ENCODE results near the gene BARHL1. TPM values are rescaled to one million over a fixed set of nuclear protein-coding genes. Genes with fewer than 3 reads are reported as not detected.
"Not testable (repeated sequence)": the region's sequence is repeated elsewhere in the genome, so short reads cannot be mapped to it uniquely, and the experiment has no call there.

Gene BARHL1
- total RNA-seq, 2 donors from 2014 or later = not detected

DNA sequence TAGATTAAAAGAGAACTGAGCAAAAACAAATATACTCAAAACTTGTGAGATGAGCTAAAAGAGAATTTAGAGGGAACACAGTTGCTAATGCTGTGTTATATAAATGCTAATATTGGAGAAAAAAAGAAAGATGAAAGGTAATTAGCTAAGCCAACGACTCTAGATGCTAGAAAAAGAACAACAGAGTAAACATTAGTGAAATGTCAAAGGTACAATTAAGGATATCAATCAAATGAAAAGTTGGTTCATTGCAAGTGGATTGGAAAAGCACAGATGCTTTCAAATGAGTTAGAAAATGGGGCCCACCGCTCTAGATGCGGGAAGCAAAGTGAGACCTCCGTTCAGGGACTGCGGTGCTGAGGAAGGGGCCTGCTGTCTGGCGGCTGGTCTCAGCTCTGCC is 17.9 kb upstream of the BARHL1 start:
- H3K27ac Mint-ChIP-seq = no peak overlapping the region

DNA sequence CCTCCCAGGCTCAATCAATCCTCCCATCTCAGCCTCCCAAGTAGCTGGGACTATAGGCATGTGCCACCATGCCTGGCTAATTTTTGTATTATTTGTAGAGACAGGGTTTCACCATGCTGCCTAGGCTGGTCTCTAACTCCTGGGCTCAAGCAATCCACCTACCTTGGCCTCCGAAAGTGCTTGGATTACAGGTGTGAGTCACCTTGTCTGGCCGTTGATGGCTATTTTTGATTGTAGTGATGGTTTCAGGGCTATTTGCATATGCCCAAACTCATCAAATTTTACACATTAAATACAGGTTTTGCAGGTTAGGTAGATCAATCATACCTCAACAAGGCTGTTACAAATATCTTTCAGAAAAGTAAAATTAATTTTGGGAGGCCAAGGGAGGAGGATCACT is 13.6 kb upstream of the BARHL1 start:
- DNase-seq; H3K4me3 Mint-ChIP-seq; H3K27ac Mint-ChIP-seq; H3K9me3 Mint-ChIP-seq; H3K36me3 Mint-ChIP-seq (ENCODE audit: insufficient read depth in 2 of 2); H3K4me1 Mint-ChIP-seq (ENCODE audit: low read depth); ATAC-seq (replicated peaks in 1 of 2): not testable (repeated sequence)
- peaks cover 12% of the 10 kb centered on the region for H3K27me3 Mint-ChIP-seq (ENCODE audit: low read depth)

More for the DNA sequence above, 17.9 kb upstream of the BARHL1 start:
- ATAC-seq (replicated peaks in 1 of 2) (no peak), DNase-seq (no peak)
- H3K4me1 Mint-ChIP-seq (ENCODE audit: low read depth) = no peaks in the 10 kb centered on the region
- H3K36me3 Mint-ChIP-seq (ENCODE audit: insufficient read depth in 2 of 2) = peaks cover 0 to 2% of the 10 kb centered on the region in 2 donors
- no peaks in the 10 kb centered on the region for H3K9me3 Mint-ChIP-seq
- H3K27me3 Mint-ChIP-seq (ENCODE audit: low read depth) = peaks cover 26% of the 10 kb centered on the region
- H3K4me3 Mint-ChIP-seq = no peak overlapping the region

- H3K27ac Mint-ChIP-seq = no peak overlapping the region
- no peak overlapping the region for H3K4me3 Mint-ChIP-seq
- peaks cover 34% of the 10 kb centered on the region for H3K27me3 Mint-ChIP-seq (ENCODE audit: low read depth)
- DNase-seq (no peak), ATAC-seq (replicated peaks in 1 of 2) (no peak)
- H3K4me1 Mint-ChIP-seq (ENCODE audit: low read depth) = no peaks in the 10 kb centered on the region
- no peaks in the 10 kb centered on the region for H3K9me3 Mint-ChIP-seq
- no peaks in the 10 kb centered on the region for H3K36me3 Mint-ChIP-seq (ENCODE audit: insufficient read depth in 2 of 2)
Measured at GRCh38 chr9:132571806-132572600, 10.4 kb upstream of the BARHL1 start.

DNA sequence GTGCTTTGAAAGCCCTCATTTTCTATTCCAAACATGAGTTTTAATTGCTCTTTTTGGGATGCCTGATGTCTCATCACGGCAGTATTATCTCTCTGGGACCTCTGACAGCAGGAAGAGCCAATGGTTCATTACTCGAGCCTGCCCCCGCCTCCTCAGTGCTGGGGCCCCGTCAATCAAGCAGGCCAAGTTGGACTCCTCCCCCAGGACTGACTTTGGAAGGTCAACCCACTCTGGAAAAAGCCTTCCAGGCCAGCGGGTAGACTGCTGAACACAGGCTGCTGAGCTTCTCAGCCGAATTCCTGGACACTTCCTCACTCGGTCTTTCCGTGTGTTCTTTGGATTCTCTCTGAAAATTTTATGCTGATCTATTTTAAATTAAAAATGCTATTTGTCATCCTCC is 9.5 kb upstream of the BARHL1 start:
- Mint-ChIP-seq H3K27me3 (ENCODE audit: low read depth) (peaks cover 43% of the 10 kb centered on the region), H3K4me1 (ENCODE audit: low read depth) (no peaks in the 10 kb centered on the region), H3K36me3 (ENCODE audit: insufficient read depth in 2 of 2) (no peaks in the 10 kb centered on the region), H3K27ac (no peak overlapping the region), H3K9me3 (no peaks in the 10 kb centered on the region), H3K4me3 (no peak overlapping the region)
- no peak for ATAC-seq (replicated peaks in 1 of 2)
- DNase-seq = no peak

DNA sequence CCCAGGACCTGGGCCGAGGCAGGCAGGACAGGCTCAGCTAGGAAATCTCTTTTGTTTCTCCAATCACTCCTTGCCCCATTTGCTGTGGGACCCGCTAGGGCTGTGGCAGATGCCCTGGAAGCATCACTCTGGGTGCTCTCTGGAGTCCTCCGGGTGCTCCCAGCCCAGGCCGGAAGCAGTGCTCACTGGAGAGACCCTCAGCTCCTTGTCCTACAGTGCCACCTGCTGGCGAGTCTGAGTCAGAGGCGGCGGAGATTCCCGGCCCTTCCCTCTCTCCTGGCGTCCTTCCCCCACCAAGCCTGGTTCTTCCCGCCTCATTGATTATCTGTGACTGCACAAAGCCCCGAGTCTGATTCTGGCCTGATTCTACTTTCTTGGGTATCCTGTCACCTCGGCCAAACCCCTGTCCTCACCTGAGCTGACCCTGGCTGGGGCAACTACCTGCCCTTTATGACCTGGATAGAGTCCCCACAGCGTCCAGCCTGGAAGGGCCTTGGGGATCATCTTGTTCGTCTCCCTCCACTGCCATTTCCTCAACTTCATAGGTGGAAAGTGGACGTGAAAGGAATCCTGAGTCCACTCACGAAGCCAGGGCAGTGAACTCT is 7.3 kb upstream of the BARHL1 start:
- DNase-seq (peak; percentile 65 to 67), ATAC-seq (replicated peaks in 1 of 2) (peak; percentile 73 to 77)
- no peak overlapping the region for H3K4me3 Mint-ChIP-seq
- no peaks in the 10 kb centered on the region for H3K4me1 Mint-ChIP-seq (ENCODE audit: low read depth)
- H3K9me3 Mint-ChIP-seq = no peaks in the 10 kb centered on the region
- H3K27ac Mint-ChIP-seq = no peak overlapping the region
- H3K36me3 Mint-ChIP-seq (ENCODE audit: insufficient read depth in 2 of 2) = peaks cover 0 to 2% of the 10 kb centered on the region in 2 donors
- peaks cover 64% of the 10 kb centered on the region for H3K27me3 Mint-ChIP-seq (ENCODE audit: low read depth)

- H3K27me3 Mint-ChIP-seq (ENCODE audit: low read depth) = peaks cover 66% of the 10 kb centered on the region
- no peaks in the 10 kb centered on the region for H3K9me3 Mint-ChIP-seq
- ATAC-seq (replicated peaks in 1 of 2) = no peak
- H3K27ac Mint-ChIP-seq = no peak overlapping the region
- DNase-seq = no peak
- peaks cover 0 to 2% of the 10 kb centered on the region in 2 donors for H3K36me3 Mint-ChIP-seq (ENCODE audit: insufficient read depth in 2 of 2)
- H3K4me1 Mint-ChIP-seq (ENCODE audit: low read depth) = no peaks in the 10 kb centered on the region
- H3K4me3 Mint-ChIP-seq = no peak overlapping the region
Measured at GRCh38 chr9:132575811-132576210, 6.6 kb upstream of the BARHL1 start.

DNA sequence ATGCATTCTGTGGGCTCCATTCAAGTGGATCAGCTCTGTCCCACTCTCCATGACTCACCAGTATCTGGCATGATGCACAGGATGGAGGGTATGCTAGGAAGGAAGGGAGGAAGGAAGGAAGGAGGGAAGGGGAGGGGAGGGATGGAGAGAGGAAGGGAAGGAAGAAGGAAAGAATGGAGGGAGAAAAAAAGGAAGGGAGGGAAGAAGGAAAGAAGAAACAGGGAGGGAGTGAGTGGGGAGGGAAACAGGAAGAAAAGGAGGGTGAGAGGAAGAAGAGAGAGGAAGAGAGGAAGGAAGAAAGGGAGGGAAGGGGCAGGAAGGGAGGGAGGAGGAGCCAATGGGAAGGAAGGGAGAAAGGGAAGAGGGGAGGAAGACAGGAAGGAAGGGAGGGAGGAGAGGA is 5.3 kb upstream of the BARHL1 start:
- Mint-ChIP-seq H3K27ac (no peak overlapping the region), H3K36me3 (ENCODE audit: insufficient read depth in 2 of 2) (peaks cover 0 to 5% of the 10 kb centered on the region in 2 donors), H3K4me3 (no peak overlapping the region), H3K9me3 (no peaks in the 10 kb centered on the region), H3K4me1 (ENCODE audit: low read depth) (peaks cover 6% of the 10 kb centered on the region), H3K27me3 (ENCODE audit: low read depth) (peaks cover 80% of the 10 kb centered on the region)
- no peak for ATAC-seq (replicated peaks in 1 of 2)
- no peak for DNase-seq

DNA sequence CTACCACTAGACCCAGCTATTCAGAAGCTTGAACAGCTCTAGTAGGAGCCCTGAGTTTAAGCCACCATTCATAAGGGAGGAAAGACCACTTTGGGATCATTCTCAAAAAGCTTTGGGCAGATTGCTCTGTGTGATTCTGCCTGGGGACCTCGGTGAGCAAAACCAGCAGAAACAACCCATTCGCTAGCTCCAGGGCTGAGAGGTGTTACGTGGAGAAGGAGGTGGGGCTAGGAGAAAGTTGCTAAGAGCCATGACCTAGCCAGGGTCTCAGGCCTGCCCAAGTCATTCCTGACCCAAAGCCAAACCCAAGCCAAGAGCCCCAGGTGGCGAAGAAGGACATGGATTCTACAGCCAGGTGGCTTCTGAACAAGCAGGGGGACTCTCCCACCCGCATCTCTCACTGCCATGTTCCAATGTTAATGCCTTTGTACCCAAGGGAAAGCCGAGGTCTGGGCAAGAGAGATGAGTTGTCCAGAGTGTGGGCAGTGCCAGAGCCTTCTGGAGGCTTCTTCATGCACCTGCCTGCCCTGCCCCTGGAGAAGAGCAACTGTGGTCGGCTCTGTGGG is 4.0 kb upstream of the BARHL1 start:
- H3K27ac Mint-ChIP-seq = no peak overlapping the region
- H3K36me3 Mint-ChIP-seq (ENCODE audit: insufficient read depth in 2 of 2) = peaks cover 0 to 5% of the 10 kb centered on the region in 2 donors
- no peak for ATAC-seq (replicated peaks in 1 of 2)
- H3K27me3 Mint-ChIP-seq (ENCODE audit: low read depth) = peaks cover 82% of the 10 kb centered on the region
- H3K4me1 Mint-ChIP-seq (ENCODE audit: low read depth) = peaks cover 6% of the 10 kb centered on the region
- no peak overlapping the region for H3K4me3 Mint-ChIP-seq
- DNase-seq = no peak
- no peaks in the 10 kb centered on the region for H3K9me3 Mint-ChIP-seq

DNA sequence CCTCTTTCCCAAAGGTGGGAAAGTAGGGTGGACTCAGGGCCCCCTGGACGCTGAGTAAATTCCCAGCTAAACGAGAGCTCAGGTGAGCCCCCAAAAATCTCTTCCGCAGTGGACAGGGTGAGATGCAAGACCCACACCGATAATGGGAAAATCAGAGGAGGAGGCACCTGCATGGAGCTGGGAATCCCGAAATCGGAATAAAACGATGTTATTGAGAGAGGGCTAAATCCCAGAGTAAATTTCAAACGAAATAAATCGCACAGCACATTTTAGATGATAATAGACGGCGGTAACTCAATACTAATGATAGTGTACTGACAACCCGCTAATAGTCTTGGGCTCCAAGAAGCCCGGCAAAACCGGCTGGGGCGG is 3.0 kb upstream of the BARHL1 start:
- Mint-ChIP-seq H3K27me3 (ENCODE audit: low read depth) (peaks cover 88% of the 10 kb centered on the region), H3K4me1 (ENCODE audit: low read depth) (peaks cover 6% of the 10 kb centered on the region), H3K9me3 (no peaks in the 10 kb centered on the region), H3K36me3 (ENCODE audit: insufficient read depth in 2 of 2) (peaks cover 0 to 5% of the 10 kb centered on the region in 2 donors), H3K27ac (no peak overlapping the region), H3K4me3 (no peak overlapping the region)
- no peak for DNase-seq
- no peak for ATAC-seq (replicated peaks in 1 of 2)

GRCh38 chr9:132582786-132583583 is 579 bp downstream of the BARHL1 start:
- DNase-seq (no peak), ATAC-seq (replicated peaks in 1 of 2) (no peak)
- Mint-ChIP-seq H3K4me3 (no peak overlapping the region), H3K9me3 (no peaks in the 10 kb centered on the region), H3K4me1 (ENCODE audit: low read depth) (peaks cover 14% of the 10 kb centered on the region), H3K27me3 (ENCODE audit: low read depth) (peaks cover 87% of the 10 kb centered on the region), H3K27ac (no peak overlapping the region), H3K36me3 (ENCODE audit: insufficient read depth in 2 of 2) (peaks cover 0 to 5% of the 10 kb centered on the region in 2 donors)

DNA sequence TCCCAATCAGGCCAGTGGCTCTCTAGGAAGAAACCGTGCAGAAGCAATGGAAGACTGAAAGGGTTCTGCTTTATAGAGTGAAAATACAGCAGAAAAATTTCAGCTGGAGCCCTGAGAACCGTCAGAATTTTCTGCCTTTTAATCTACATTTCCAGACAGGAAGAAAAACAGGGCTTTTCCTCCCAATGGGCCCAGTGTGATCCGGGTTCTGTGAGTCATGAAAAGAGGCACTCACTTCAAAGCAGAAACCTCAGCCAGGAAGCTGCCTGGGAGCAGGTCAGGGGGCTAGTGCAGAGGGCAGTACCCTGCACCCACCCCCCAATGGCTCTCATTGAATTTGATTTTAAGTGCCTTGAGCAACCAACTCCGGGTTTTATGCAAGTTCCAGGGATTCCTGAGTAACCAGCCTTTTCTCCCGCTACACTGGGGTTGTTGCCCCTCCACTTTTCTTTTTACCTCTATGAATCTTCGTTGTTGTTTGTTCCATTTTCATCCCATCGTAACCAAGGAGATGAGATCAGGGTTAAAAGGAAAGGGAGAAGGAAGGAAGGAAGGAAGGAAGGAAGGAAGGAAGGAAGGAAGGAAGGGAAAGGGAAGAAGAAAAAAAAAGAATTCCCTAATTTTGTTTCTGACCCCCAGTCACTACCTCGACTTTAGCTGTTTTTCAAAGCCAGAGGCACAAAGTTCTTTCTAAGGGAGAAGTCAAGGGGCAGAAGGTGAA is 1.3 kb downstream of the BARHL1 start:
- no peak overlapping the region for H3K27ac Mint-ChIP-seq
- peaks cover 19% of the 10 kb centered on the region for H3K4me1 Mint-ChIP-seq (ENCODE audit: low read depth)
- no peaks in the 10 kb centered on the region for H3K9me3 Mint-ChIP-seq
- DNase-seq = no peak
- no peak for ATAC-seq (replicated peaks in 1 of 2)
- H3K36me3 Mint-ChIP-seq (ENCODE audit: insufficient read depth in 2 of 2) = peaks cover 0 to 5% of the 10 kb centered on the region in 2 donors
- H3K4me3 Mint-ChIP-seq = no peak overlapping the region
- H3K27me3 Mint-ChIP-seq (ENCODE audit: low read depth) = peaks cover 86% of the 10 kb centered on the region

DNA sequence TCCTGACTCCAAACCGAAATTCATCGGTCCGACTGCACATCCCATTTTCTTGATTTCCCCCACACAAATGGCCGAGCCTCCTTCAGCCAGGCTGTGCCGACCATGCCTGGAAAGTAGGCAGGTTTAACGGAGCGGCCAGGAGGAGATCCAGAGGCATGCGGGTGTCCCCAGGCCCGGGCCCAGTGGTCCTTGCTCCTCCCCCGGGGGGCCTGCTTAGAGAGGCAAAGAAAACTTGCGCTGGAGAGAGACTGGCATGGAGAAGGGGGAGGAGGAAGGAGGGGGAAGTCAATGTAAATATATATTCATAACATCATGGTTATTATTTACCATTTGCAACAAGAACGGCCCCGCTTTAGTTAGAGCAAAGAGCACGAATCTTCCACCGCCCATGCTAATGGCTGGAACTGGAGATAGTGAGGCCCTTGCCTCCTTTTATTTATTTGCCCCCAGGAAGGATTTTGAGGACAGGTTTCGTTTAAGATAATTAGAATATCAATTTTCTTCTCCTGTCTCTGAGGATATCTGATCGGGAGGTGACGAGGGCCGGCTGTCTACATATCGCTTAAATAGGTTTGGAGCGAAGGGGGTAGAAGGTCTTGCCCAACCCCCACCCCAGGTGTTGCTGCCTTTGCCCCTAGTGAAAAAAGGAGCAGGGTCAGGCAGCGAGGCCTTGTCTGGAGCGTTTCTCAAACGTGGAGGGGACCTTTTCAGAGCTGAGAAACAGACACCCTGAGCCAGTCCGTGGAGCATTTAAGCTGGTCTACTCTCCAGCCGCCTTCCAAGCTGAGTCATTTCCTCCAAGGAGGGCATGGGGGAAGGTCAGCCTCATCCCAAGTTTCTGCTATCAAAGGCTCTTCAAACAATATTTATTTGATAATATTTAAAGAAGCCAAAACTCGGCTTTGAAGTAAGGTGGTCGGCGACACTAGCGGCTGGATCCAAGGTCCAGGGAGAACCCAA is 2.5 kb downstream of the BARHL1 start:
- H3K4me1 Mint-ChIP-seq (ENCODE audit: low read depth) = peaks cover 19% of the 10 kb centered on the region
- H3K36me3 Mint-ChIP-seq (ENCODE audit: insufficient read depth in 2 of 2) = peaks cover 0 to 3% of the 10 kb centered on the region in 2 donors
- ATAC-seq (replicated peaks in 1 of 2) (no peak), DNase-seq (no peak)
- H3K27me3 Mint-ChIP-seq (ENCODE audit: low read depth) = peaks cover 82% of the 10 kb centered on the region
- H3K27ac Mint-ChIP-seq = no peak overlapping the region
- no peak overlapping the region for H3K4me3 Mint-ChIP-seq
- H3K9me3 Mint-ChIP-seq = no peaks in the 10 kb centered on the region
